ENCODE results near the gene PLEK2. TPM values are rescaled to one million over a fixed set of nuclear protein-coding genes. Genes with fewer than 3 reads are reported as not detected.
"Not testable (repeated sequence)": the region's sequence is repeated elsewhere in the genome, so short reads cannot be mapped to it uniquely, and the experiment has no call there.

The PLEK2 gene
- total RNA-seq, 2 donors from 2014 or later = 8.1 to 21.1 TPM

- Histone ChIP-seq H3K4me1 (replicated peaks) (no peaks in the 10 kb centered on the region), H3K4me3 (no peak overlapping the region), H3K27ac (no peak overlapping the region), H3K9me3 (no peaks in the 10 kb centered on the region), H3K36me3 (no peaks in the 10 kb centered on the region), H3K27me3 (replicated peaks; ENCODE audit: insufficient read depth) (no peaks in the 10 kb centered on the region)
- DNase-seq (ENCODE audit: low spot score) = no peak
- no peak for TF ChIP-seq POLR2AphosphoS5 (IDR thresholded peaks at IDR 0.05)
- WGBS = 77% methylated on average over 12 of the region's 12 CpGs
- intact Hi-C loops (cut with DNase I) = no loop called here
Measured at GRCh38 chr14:67420102-67420739, 8.3 kb upstream of the PLEK2 start.

- Histone ChIP-seq H3K36me3 (no peaks in the 10 kb centered on the region), H3K4me1 (replicated peaks) (no peaks in the 10 kb centered on the region), H3K4me3 (no peak overlapping the region), H3K9me3 (no peaks in the 10 kb centered on the region), H3K27ac (no peak overlapping the region), H3K27me3 (replicated peaks; ENCODE audit: insufficient read depth) (no peaks in the 10 kb centered on the region)
- intact Hi-C loops (cut with DNase I) = no loop called here
- TF ChIP-seq POLR2AphosphoS5 (IDR thresholded peaks at IDR 0.05) = no peak
- no peak for TF ChIP-seq POLR2A (IDR thresholded peaks at IDR 0.05)
- no peak for TF ChIP-seq CTCF (IDR thresholded peaks at IDR 0.05)
- DNase-seq (ENCODE audit: low spot score) = no peak
- WGBS = 80% methylated on average over 11 of the region's 11 CpGs
Measured at GRCh38 chr14:67418401-67419191, 6.6 kb upstream of the PLEK2 start.

- H3K27me3 ChIP-seq (replicated peaks; ENCODE audit: insufficient read depth) = no peaks in the 10 kb centered on the region
- TF ChIP-seq POLR2A (IDR thresholded peaks at IDR 0.05) (no peak), CTCF (IDR thresholded peaks at IDR 0.05) (no peak), POLR2AphosphoS5 (IDR thresholded peaks at IDR 0.05) (no peak)
- no peak for DNase-seq (ENCODE audit: low spot score)
- no peak overlapping the region for H3K4me3 ChIP-seq
- intact Hi-C loops (cut with DNase I) = no loop called here
- H3K27ac ChIP-seq = no peak overlapping the region
- 81% methylated on average over 3 of the region's 3 CpGs for WGBS
- H3K36me3 ChIP-seq = no peaks in the 10 kb centered on the region
- H3K9me3 ChIP-seq = no peaks in the 10 kb centered on the region
- H3K4me1 ChIP-seq (replicated peaks) = no peaks in the 10 kb centered on the region
Measured at GRCh38 chr14:67417633-67418032, 5.7 kb upstream of the PLEK2 start.

- no peaks in the 10 kb centered on the region for H3K9me3 ChIP-seq
- no peak for TF ChIP-seq POLR2AphosphoS5 (IDR thresholded peaks at IDR 0.05)
- DNase-seq (ENCODE audit: low spot score) = no peak
- no peaks in the 10 kb centered on the region for H3K27me3 ChIP-seq (replicated peaks; ENCODE audit: insufficient read depth)
- no peak overlapping the region for H3K4me3 ChIP-seq
- no peaks in the 10 kb centered on the region for H3K4me1 ChIP-seq (replicated peaks)
- H3K27ac ChIP-seq = no peak overlapping the region
- H3K36me3 ChIP-seq = no peaks in the 10 kb centered on the region
- intact Hi-C loops (cut with DNase I) = no loop called here
- WGBS = 83% methylated on average over 2 of the region's 2 CpGs
Measured at GRCh38 chr14:67416810-67417209, 4.8 kb upstream of the PLEK2 start.

- no peak overlapping the region for H3K27ac ChIP-seq
- no peak overlapping the region for H3K4me3 ChIP-seq
- no peak for TF ChIP-seq CTCF (IDR thresholded peaks at IDR 0.05)
- TF ChIP-seq POLR2A (IDR thresholded peaks at IDR 0.05) = no peak
- no peak for TF ChIP-seq POLR2AphosphoS5 (IDR thresholded peaks at IDR 0.05)
- DNase-seq (ENCODE audit: low spot score) = no peak
- 63% methylated on average over 8 of the region's 8 CpGs for WGBS
- no peaks in the 10 kb centered on the region for H3K4me1 ChIP-seq (replicated peaks)
- H3K9me3 ChIP-seq = no peaks in the 10 kb centered on the region
- intact Hi-C loops (cut with DNase I) = no loop called here
- no peaks in the 10 kb centered on the region for H3K36me3 ChIP-seq
- H3K27me3 ChIP-seq (replicated peaks; ENCODE audit: insufficient read depth) = no peaks in the 10 kb centered on the region
Measured at GRCh38 chr14:67416085-67416484, 4.1 kb upstream of the PLEK2 start.

- intact Hi-C loops (cut with DNase I) = not testable (repeated sequence)
Measured at GRCh38 chr14:67415610-67416009, 3.6 kb upstream of the PLEK2 start.

More at GRCh38 chr14:67415610-67416009, 3.6 kb upstream of the PLEK2 start:
- WGBS = 96% methylated on average over 5 of the region's 5 CpGs
- DNase-seq (ENCODE audit: low spot score); H3K27ac ChIP-seq; H3K9me3 ChIP-seq; H3K36me3 ChIP-seq; H3K27me3 ChIP-seq (replicated peaks; ENCODE audit: insufficient read depth); H3K4me3 ChIP-seq; H3K4me1 ChIP-seq (replicated peaks): not testable (repeated sequence)

Data from prostate gland (tissue), 2 donors.